ENCODE measurements around the gene ARHGEF11.

The ARHGEF11 gene

GRCh38 chr1:156911577-156912298 lies 133.8 kb downstream of the ARHGEF11 start:
- no peak overlapping the region for H3K27ac ChIP-seq (ENCODE audit: low read length, poor library complexity, severe bottlenecking)
- peak overlapping the region; percentile 36 for H4K91ac ChIP-seq (ENCODE audit: low read length)
- H3K9ac ChIP-seq (ENCODE audit: low read length): no peak overlapping the region
- H3K23ac ChIP-seq (ENCODE audit: low read length in 2 of 2): no peak overlapping the region
- H2BK15ac ChIP-seq (ENCODE audit: low read depth, poor library complexity, severe bottlenecking): no peak overlapping the region
- H2AK5ac ChIP-seq (ENCODE audit: low read length, severe bottlenecking): no peak overlapping the region
- no peak overlapping the region for H2BK5ac ChIP-seq (ENCODE audit: low read depth, low read length, poor library complexity, severe bottlenecking)
- H3K18ac ChIP-seq (ENCODE audit: low read depth in 1 of 2, low read length in 2 of 2): no peak overlapping the region
- peaks cover 34% of the 10 kb centered on the region for H3K4me1 ChIP-seq (ENCODE audit: control insufficient read depth, insufficient read depth, low read depth, low read length)
- no peak for DNase-seq
- H2BK12ac ChIP-seq (ENCODE audit: low read length in 2 of 2): no peak overlapping the region
- H3K4me2 ChIP-seq (ENCODE audit: low read length, poor library complexity, severe bottlenecking): no peak overlapping the region
- H3K9me3 ChIP-seq (ENCODE audit: control insufficient read depth, low read length): no peaks in the 10 kb centered on the region
- peaks cover 0 to 73% of the 10 kb centered on the region in 2 experiments for H3K36me3 ChIP-seq (ENCODE audit: control insufficient read depth in 1 of 2, insufficient read depth in 2 of 2, low read depth in 1 of 2, low read length in 2 of 2)
- H3K14ac ChIP-seq (ENCODE audit: low read length in 2 of 2): no peak overlapping the region
- H3K27me3 ChIP-seq (ENCODE audit: control insufficient read depth in 1 of 2, insufficient read depth in 1 of 2, low read length in 2 of 2): no peaks in the 10 kb centered on the region
- 64% methylated on average over 3 of the region's 6 CpGs for WGBS
- H3K4me3 ChIP-seq (ENCODE audit: insufficient read depth in 1 of 2, low read depth in 1 of 2, low read length in 2 of 2): no peak overlapping the region
- H2BK120ac ChIP-seq (ENCODE audit: low read depth, low read length): no peak overlapping the region
- peaks cover 15% of the 10 kb centered on the region for H3K79me1 ChIP-seq (replicated peaks; ENCODE audit: low read length, poor library complexity, severe bottlenecking)
- H4K8ac ChIP-seq (ENCODE audit: low read length): peak overlapping the region; percentile 63
- peak overlapping the region in 1 of 2 experiments; percentile 54 for H3K4ac ChIP-seq (ENCODE audit: low read depth in 1 of 2, low read length in 2 of 2)
- H2AFZ ChIP-seq (ENCODE audit: low read depth, low read length): no peak overlapping the region

GRCh38 chr1:156910309-156910782 lies 135.2 kb downstream of the ARHGEF11 start:
- Histone ChIP-seq H3K79me1 (replicated peaks; ENCODE audit: low read length, poor library complexity, severe bottlenecking) (peaks cover 28% of the 10 kb centered on the region), H4K8ac (ENCODE audit: low read length) (no peak overlapping the region), H3K9ac (ENCODE audit: low read length) (no peak overlapping the region), H3K23ac (ENCODE audit: low read length in 2 of 2) (no peak overlapping the region), H3K4me2 (ENCODE audit: low read length, poor library complexity, severe bottlenecking) (no peak overlapping the region), H2AK5ac (ENCODE audit: low read length, severe bottlenecking) (no peak overlapping the region), H4K91ac (ENCODE audit: low read length) (peak overlapping the region; percentile 52), H2BK120ac (ENCODE audit: low read depth, low read length) (no peak overlapping the region), H3K4ac (ENCODE audit: low read depth in 1 of 2, low read length in 2 of 2) (no peak overlapping the region), H3K14ac (ENCODE audit: low read length in 2 of 2) (no peak overlapping the region), H2AFZ (ENCODE audit: low read depth, low read length) (no peak overlapping the region), H3K18ac (ENCODE audit: low read depth in 1 of 2, low read length in 2 of 2) (peak overlapping the region in 1 of 2 experiments; percentile 24), H2BK15ac (ENCODE audit: low read depth, poor library complexity, severe bottlenecking) (peak overlapping the region; percentile 78), H2BK12ac (ENCODE audit: low read length in 2 of 2) (peak overlapping the region in 1 of 2 experiments; percentile 7), H2BK5ac (ENCODE audit: low read depth, low read length, poor library complexity, severe bottlenecking) (no peak overlapping the region), H3K4me3 (ENCODE audit: insufficient read depth in 1 of 2, low read depth in 1 of 2, low read length in 2 of 2) (no peak overlapping the region), H3K36me3 (ENCODE audit: control insufficient read depth in 1 of 2, insufficient read depth in 2 of 2, low read depth in 1 of 2, low read length in 2 of 2) (peaks cover 0 to 82% of the 10 kb centered on the region in 2 experiments), H3K27ac (ENCODE audit: low read length, poor library complexity, severe bottlenecking) (no peak overlapping the region), H3K4me1 (ENCODE audit: control insufficient read depth, insufficient read depth, low read depth, low read length) (peaks cover 41% of the 10 kb centered on the region), H3K9me3 (ENCODE audit: control insufficient read depth, low read length) (no peaks in the 10 kb centered on the region), H3K27me3 (ENCODE audit: control insufficient read depth in 1 of 2, insufficient read depth in 1 of 2, low read length in 2 of 2) (no peaks in the 10 kb centered on the region)
- WGBS: 58% methylated on average over 8 of the region's 18 CpGs
- DNase-seq: no peak

DNA sequence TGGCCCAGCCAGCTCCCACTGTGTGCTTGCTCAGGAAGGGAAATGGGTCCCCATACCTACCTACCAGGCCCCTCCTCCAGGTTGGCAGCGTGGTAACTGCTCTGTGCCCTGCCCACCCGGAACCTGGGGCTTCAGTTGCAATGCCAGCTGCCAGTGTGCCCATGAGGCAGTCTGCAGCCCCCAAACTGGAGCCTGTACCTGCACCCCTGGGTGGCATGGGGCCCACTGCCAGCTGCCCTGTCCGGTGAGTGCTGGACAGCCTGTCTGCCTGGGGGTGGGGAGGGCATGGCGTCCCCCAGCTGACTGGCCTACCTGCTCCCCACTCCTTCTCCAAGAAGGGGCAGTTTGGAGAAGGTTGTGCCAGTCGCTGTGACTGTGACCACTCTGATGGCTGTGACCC lies 135.9 kb downstream of the ARHGEF11 start:
- peaks cover 30% of the 10 kb centered on the region for H3K79me1 ChIP-seq (replicated peaks; ENCODE audit: low read length, poor library complexity, severe bottlenecking)
- no peak overlapping the region for H2AK5ac ChIP-seq (ENCODE audit: low read length, severe bottlenecking)
- H4K91ac ChIP-seq (ENCODE audit: low read length): peak overlapping the region; percentile 14
- DNase-seq: no peak
- H2AFZ ChIP-seq (ENCODE audit: low read depth, low read length): no peak overlapping the region
- no peak overlapping the region for H3K4me2 ChIP-seq (ENCODE audit: low read length, poor library complexity, severe bottlenecking)
- WGBS: 100% methylated on average over 5 of the region's 5 CpGs
- H4K8ac ChIP-seq (ENCODE audit: low read length): no peak overlapping the region
- no peak overlapping the region for H3K27ac ChIP-seq (ENCODE audit: low read length, poor library complexity, severe bottlenecking)
- H3K18ac ChIP-seq (ENCODE audit: low read depth in 1 of 2, low read length in 2 of 2): peak overlapping the region in 1 of 2 experiments; percentile 55
- no peak overlapping the region for H2BK5ac ChIP-seq (ENCODE audit: low read depth, low read length, poor library complexity, severe bottlenecking)
- no peak overlapping the region for H3K14ac ChIP-seq (ENCODE audit: low read length in 2 of 2)
- peaks cover 0 to 82% of the 10 kb centered on the region in 2 experiments for H3K36me3 ChIP-seq (ENCODE audit: control insufficient read depth in 1 of 2, insufficient read depth in 2 of 2, low read depth in 1 of 2, low read length in 2 of 2)
- H3K4ac ChIP-seq (ENCODE audit: low read depth in 1 of 2, low read length in 2 of 2): no peak overlapping the region
- peaks cover 41% of the 10 kb centered on the region for H3K4me1 ChIP-seq (ENCODE audit: control insufficient read depth, insufficient read depth, low read depth, low read length)
- no peak overlapping the region for H3K23ac ChIP-seq (ENCODE audit: low read length in 2 of 2)
- H3K9ac ChIP-seq (ENCODE audit: low read length): no peak overlapping the region
- no peak overlapping the region for H2BK120ac ChIP-seq (ENCODE audit: low read depth, low read length)
- no peak overlapping the region for H3K4me3 ChIP-seq (ENCODE audit: insufficient read depth in 1 of 2, low read depth in 1 of 2, low read length in 2 of 2)
- H3K27me3 ChIP-seq (ENCODE audit: control insufficient read depth in 1 of 2, insufficient read depth in 1 of 2, low read length in 2 of 2): no peaks in the 10 kb centered on the region
- H2BK15ac ChIP-seq (ENCODE audit: low read depth, poor library complexity, severe bottlenecking): no peak overlapping the region
- no peaks in the 10 kb centered on the region for H3K9me3 ChIP-seq (ENCODE audit: control insufficient read depth, low read length)
- H2BK12ac ChIP-seq (ENCODE audit: low read length in 2 of 2): peak overlapping the region in 1 of 2 experiments; percentile 5

GRCh38 chr1:156908955-156909354 lies 136.6 kb downstream of the ARHGEF11 start:
- Histone ChIP-seq H3K4me1 (ENCODE audit: control insufficient read depth, insufficient read depth, low read depth, low read length) (peaks cover 34% of the 10 kb centered on the region), H3K14ac (ENCODE audit: low read length in 2 of 2) (no peak overlapping the region), H3K4ac (ENCODE audit: low read depth in 1 of 2, low read length in 2 of 2) (no peak overlapping the region), H3K4me2 (ENCODE audit: low read length, poor library complexity, severe bottlenecking) (no peak overlapping the region), H2BK5ac (ENCODE audit: low read depth, low read length, poor library complexity, severe bottlenecking) (no peak overlapping the region), H3K36me3 (ENCODE audit: control insufficient read depth in 1 of 2, insufficient read depth in 2 of 2, low read depth in 1 of 2, low read length in 2 of 2) (peaks cover 0 to 79% of the 10 kb centered on the region in 2 experiments), H3K9ac (ENCODE audit: low read length) (no peak overlapping the region), H4K8ac (ENCODE audit: low read length) (no peak overlapping the region), H2BK120ac (ENCODE audit: low read depth, low read length) (no peak overlapping the region), H3K79me1 (replicated peaks; ENCODE audit: low read length, poor library complexity, severe bottlenecking) (peaks cover 34% of the 10 kb centered on the region), H3K23ac (ENCODE audit: low read length in 2 of 2) (no peak overlapping the region), H3K27ac (ENCODE audit: low read length, poor library complexity, severe bottlenecking) (no peak overlapping the region), H3K9me3 (ENCODE audit: control insufficient read depth, low read length) (no peaks in the 10 kb centered on the region), H3K27me3 (ENCODE audit: control insufficient read depth in 1 of 2, insufficient read depth in 1 of 2, low read length in 2 of 2) (no peaks in the 10 kb centered on the region), H2BK15ac (ENCODE audit: low read depth, poor library complexity, severe bottlenecking) (no peak overlapping the region), H2AK5ac (ENCODE audit: low read length, severe bottlenecking) (no peak overlapping the region), H4K91ac (ENCODE audit: low read length) (peak overlapping the region; percentile 58), H3K18ac (ENCODE audit: low read depth in 1 of 2, low read length in 2 of 2) (no peak overlapping the region), H2AFZ (ENCODE audit: low read depth, low read length) (no peak overlapping the region), H3K4me3 (ENCODE audit: insufficient read depth in 1 of 2, low read depth in 1 of 2, low read length in 2 of 2) (no peak overlapping the region), H2BK12ac (ENCODE audit: low read length in 2 of 2) (no peak overlapping the region)
- DNase-seq: no peak
- 94% methylated on average over 9 of the region's 10 CpGs for WGBS
